IPS DF 6.9 (cell line): ENCODE measurements around the gene AFAP1.

Source experiments
- DNase-seq: peaks from one replicate; pipeline ENCODE4 v3.0.0-alpha.2; 2013; ENCODE audit warnings: low read depth, low spot score
- H3K27ac ChIP-seq: one replicate; pipeline ENCODE4 v1.5.1; 2013; ENCODE audit warnings: low read length, control low read depth
- H3K27me3 ChIP-seq: 2 replicates; pipeline ENCODE4 v1.6.1; 2013; ENCODE audit warnings: mild to moderate bottlenecking, low read length; ENCODE audit not compliant: control insufficient read depth, insufficient read depth
- H3K36me3 ChIP-seq: 2 replicates; pipeline ENCODE4 v1.6.1; 2013; ENCODE audit warnings: low read length; ENCODE audit not compliant: control insufficient read depth, insufficient read depth
- H3K4me1 ChIP-seq: 2 replicates; pipeline ENCODE4 v1.6.1; 2013; ENCODE audit warnings: low read length; ENCODE audit not compliant: control insufficient read depth, insufficient read depth
- H3K4me3 ChIP-seq: 2 replicates; pipeline ENCODE4 v1.5.1; 2013; ENCODE audit warnings: mild to moderate bottlenecking, low read length
- H3K9me3 ChIP-seq: 2 replicates; pipeline ENCODE4 v1.6.1; 2013; ENCODE audit warnings: low read length, inconsistent platforms; ENCODE audit not compliant: control insufficient read depth, insufficient read depth
- WGBS: extraction: QIAGEN DNeasy Blood & Tissue Kit; methylation state at CpG from one replicate; pipeline ENCODE4 v1.1.7; 2013; ENCODE audit warnings: mixed read lengths, missing lambda C conversion rate; ENCODE audit not compliant: insufficient read length, insufficient coverage; 5-methylcytosine and 5-hydroxymethylcytosine counted together

Gene AFAP1

GRCh38 chr4:7910952-7911578, 28.6 kb downstream of the AFAP1 start:
- no peak for DNase-seq
- H3K4me3 ChIP-seq, result no peak overlapping the region
- H3K27ac ChIP-seq, result no peak overlapping the region
- peaks cover 5% of the 10 kb centered on the region; the same call in 1 of the 2 replicates for H3K4me1 ChIP-seq
- no peaks in the 10 kb centered on the region for H3K36me3 ChIP-seq
- H3K9me3 ChIP-seq, result no peaks in the 10 kb centered on the region
- WGBS, result no CpG with 5 or more reads among the region's 16 CpGs
- H3K27me3 ChIP-seq, result no peaks in the 10 kb centered on the region

- Histone ChIP-seq H3K27me3 (no peaks in the 10 kb centered on the region), H3K4me3 (no peak overlapping the region), H3K36me3 (no peaks in the 10 kb centered on the region), H3K27ac (no peak overlapping the region), H3K4me1 (peaks cover 4% of the 10 kb centered on the region; the same call in 1 of the 2 replicates), H3K9me3 (no peaks in the 10 kb centered on the region)
- WGBS, result no CpG with 5 or more reads among the region's 16 CpGs
- DNase-seq, result no peak
These were observed 29.3 kb downstream of the AFAP1 start for GRCh38 chr4:7910263-7910896.

DNA sequence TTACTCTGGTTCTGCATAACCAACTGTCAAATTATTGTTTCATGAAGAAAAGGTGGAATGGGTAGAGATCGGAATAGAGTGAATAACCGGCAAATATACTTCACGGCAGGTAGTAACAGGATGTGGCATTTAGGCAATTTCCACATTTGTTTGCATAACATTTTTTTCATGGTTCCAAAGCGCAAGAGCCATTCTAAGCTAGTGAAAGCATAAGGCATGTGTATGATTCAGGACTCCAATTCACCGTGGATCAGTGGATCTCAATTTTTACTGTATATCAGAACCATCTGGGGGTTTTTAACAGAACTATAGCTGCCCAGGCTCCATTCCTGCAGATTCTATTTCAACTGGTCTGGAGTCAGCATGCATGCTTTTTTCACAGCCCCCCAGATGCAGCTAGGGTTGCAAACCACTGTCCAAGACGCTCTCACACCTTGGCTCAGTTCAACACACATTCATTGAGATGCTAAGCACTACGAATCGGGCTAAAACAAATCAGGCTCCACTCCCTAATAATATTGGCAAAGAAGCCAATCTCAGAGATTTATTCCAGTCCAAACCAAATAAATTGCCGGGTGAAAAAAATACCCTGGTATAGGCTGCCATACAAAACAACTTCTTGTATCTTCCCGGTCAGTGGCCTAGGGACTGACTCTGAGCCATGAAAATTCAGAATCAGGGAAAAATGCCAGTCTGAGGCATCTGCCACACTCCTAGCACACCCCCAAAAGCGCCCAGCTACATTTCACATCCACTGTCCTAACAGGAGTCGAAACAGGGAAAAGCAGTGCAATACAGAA, 30.0 kb downstream of the AFAP1 start:
- Histone ChIP-seq H3K27ac (no peak overlapping the region), H3K4me1 (peaks cover 4% of the 10 kb centered on the region; the same call in 1 of the 2 replicates), H3K9me3 (no peaks in the 10 kb centered on the region), H3K36me3 (no peaks in the 10 kb centered on the region), H3K27me3 (no peaks in the 10 kb centered on the region), H3K4me3 (no peak overlapping the region)
- no peak for DNase-seq
- WGBS, result no CpG with 5 or more reads among the region's 12 CpGs

DNA sequence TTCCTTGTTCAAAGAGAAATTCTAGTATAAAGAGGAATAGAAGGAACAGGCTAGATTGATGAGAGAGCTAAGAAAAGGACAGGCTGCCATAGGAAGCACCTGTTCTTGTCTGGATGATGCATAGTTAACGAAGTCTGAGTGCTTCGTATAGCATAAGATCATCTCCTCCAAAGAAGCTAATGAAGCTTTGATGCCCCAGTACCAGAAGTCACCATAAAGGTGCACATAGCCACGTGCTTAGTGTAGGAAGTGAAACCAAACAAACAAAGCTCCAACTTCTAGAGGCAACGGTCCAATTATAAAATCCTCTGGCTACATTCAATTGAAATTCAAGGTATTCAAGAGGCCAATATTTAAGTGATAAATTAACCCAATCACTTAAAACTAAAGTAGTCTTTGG, 31.0 kb downstream of the AFAP1 start:
- Histone ChIP-seq H3K27me3 (no peaks in the 10 kb centered on the region), H3K9me3 (no peaks in the 10 kb centered on the region), H3K4me1 (peaks cover 4% of the 10 kb centered on the region; the same call in 1 of the 2 replicates), H3K4me3 (no peak overlapping the region), H3K27ac (no peak overlapping the region), H3K36me3 (no peaks in the 10 kb centered on the region)
- no CpG with 5 or more reads among the region's 4 CpGs for WGBS
- DNase-seq, result no peak

GRCh38 chr4:7907142-7907541, 32.5 kb downstream of the AFAP1 start:
- no peaks in the 10 kb centered on the region for H3K27me3 ChIP-seq
- H3K9me3 ChIP-seq, result no peaks in the 10 kb centered on the region
- no peak overlapping the region for H3K4me3 ChIP-seq
- no peak for DNase-seq
- WGBS, result no CpG with 5 or more reads among the region's 2 CpGs
- H3K36me3 ChIP-seq, result no peaks in the 10 kb centered on the region
- H3K27ac ChIP-seq, result no peak overlapping the region
- H3K4me1 ChIP-seq, result peaks cover 5% of the 10 kb centered on the region

- Histone ChIP-seq H3K27me3 (no peaks in the 10 kb centered on the region), H3K36me3 (no peaks in the 10 kb centered on the region), H3K4me1 (peaks cover 5% of the 10 kb centered on the region), H3K4me3 (no peak overlapping the region), H3K27ac (no peak overlapping the region), H3K9me3 (no peaks in the 10 kb centered on the region)
- no CpG with 5 or more reads among the region's 10 CpGs for WGBS
- no peak for DNase-seq
These were observed 33.4 kb downstream of the AFAP1 start for GRCh38 chr4:7906171-7906701.

GRCh38 chr4:7904952-7905915, 34.4 kb downstream of the AFAP1 start:
- no peak overlapping the region for H3K4me3 ChIP-seq
- peaks cover 2% of the 10 kb centered on the region; the same call in 1 of the 2 replicates for H3K4me1 ChIP-seq
- H3K27me3 ChIP-seq, result no peaks in the 10 kb centered on the region
- no peak overlapping the region for H3K27ac ChIP-seq
- H3K36me3 ChIP-seq, result no peaks in the 10 kb centered on the region
- DNase-seq, result no peak
- no CpG with 5 or more reads among the region's 10 CpGs for WGBS
- H3K9me3 ChIP-seq, result no peaks in the 10 kb centered on the region

DNA sequence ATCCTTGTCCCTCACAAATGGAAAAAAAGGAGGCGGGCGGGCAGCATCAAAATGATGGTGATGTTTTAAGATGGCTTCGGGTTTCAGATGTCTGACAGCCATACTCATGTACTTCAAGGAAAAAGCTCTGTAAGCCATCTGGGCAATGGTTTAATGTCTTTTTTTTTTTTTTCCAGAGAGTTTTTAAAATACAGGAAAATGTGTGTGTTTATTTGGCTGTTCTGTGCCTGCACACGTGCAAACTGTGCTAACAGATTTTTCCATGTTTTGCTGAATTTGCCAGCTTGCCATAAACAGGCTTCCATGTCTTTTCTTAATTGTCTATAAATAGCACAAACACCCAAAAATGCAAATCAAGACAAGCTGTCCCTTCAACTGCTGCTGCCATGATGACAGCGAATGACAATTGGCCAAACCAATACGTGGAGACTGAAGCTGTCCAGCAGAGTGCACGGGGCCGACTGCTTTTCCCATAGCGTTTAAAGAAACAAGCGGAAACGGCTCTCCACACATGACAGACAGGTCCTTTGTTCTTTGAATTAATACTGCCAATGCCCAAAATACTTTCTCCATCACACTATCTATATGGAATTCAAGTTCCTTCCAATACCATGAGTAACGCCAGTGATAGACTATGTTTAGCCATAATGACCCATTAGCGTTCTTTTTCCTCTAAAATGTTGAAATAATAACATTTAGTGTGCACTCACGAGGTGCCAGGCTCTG, 35.7 kb downstream of the AFAP1 start:
- no peaks in the 10 kb centered on the region for H3K36me3 ChIP-seq
- no peak for DNase-seq
- H3K9me3 ChIP-seq, result no peaks in the 10 kb centered on the region
- H3K4me1 ChIP-seq, result peaks cover 2% of the 10 kb centered on the region; the same call in 1 of the 2 replicates
- H3K27me3 ChIP-seq, result no peaks in the 10 kb centered on the region
- H3K27ac ChIP-seq, result no peak overlapping the region
- H3K4me3 ChIP-seq, result no peak overlapping the region
- no CpG with 5 or more reads among the region's 14 CpGs for WGBS

DNA sequence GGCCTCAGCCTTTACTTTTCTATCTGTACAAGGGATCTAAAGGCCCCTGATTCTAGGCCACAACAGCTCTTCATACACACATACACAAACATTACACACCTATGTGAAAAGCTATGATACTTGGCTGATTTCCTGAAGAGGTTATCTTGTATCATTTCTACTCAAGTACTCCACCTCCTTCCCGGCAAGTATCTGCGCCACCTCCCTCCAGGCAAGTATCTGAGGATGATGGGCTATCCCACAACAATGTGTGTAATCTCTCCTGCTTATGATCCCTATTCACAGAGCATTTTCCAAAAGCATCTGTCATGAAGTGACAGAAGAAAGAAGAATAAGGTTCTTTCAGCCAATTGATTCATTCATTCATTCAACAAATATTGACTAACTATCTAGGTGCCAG, 36.8 kb downstream of the AFAP1 start:
- Histone ChIP-seq H3K9me3 (no peaks in the 10 kb centered on the region), H3K27ac (no peak overlapping the region), H3K4me3 (no peak overlapping the region), H3K27me3 (no peaks in the 10 kb centered on the region), H3K4me1 (peaks cover 2% of the 10 kb centered on the region; the same call in 1 of the 2 replicates), H3K36me3 (no peaks in the 10 kb centered on the region)
- no peak for DNase-seq
- no CpG with 5 or more reads among the region's 2 CpGs for WGBS
